Effector memory CD4-positive, alpha-beta T cell (primary cell): ENCODE results near the gene PTPRM.

Experiments
- DNase-seq, 3 donors: peaks; one replicate each; pipeline ENCODE4 v3.0.0-alpha.2; 2020
- H3K27ac ChIP-seq: 2 replicates; pipeline ENCODE4 v1.7.0; 2013; ENCODE audit warnings: mild to moderate bottlenecking, low read length, moderate library complexity; ENCODE audit not compliant: insufficient read depth, poor library complexity, severe bottlenecking
- H3K27me3 ChIP-seq: replicated peaks from 2 replicates; pipeline ENCODE4 v1.7.0; 2013; ENCODE audit warnings: mild to moderate bottlenecking, low read length; ENCODE audit not compliant: insufficient read depth, control insufficient read depth, poor library complexity, severe bottlenecking
- H3K36me3 ChIP-seq: 2 replicates; pipeline ENCODE4 v1.7.0; 2013; ENCODE audit warnings: mild to moderate bottlenecking, low read length, moderate library complexity; ENCODE audit not compliant: control insufficient read depth, insufficient read depth
- H3K4me1 ChIP-seq: 2 replicates; pipeline ENCODE4 v1.7.0; 2013; ENCODE audit warnings: low read length, mild to moderate bottlenecking; ENCODE audit not compliant: control insufficient read depth, insufficient read depth, poor library complexity, severe bottlenecking
- H3K4me3 ChIP-seq: 2 replicates; pipeline ENCODE4 v1.7.0; 2013; ENCODE audit warnings: low read length, low read depth, mild to moderate bottlenecking; ENCODE audit not compliant: insufficient read depth, poor library complexity, severe bottlenecking
- H3K9me3 ChIP-seq: 2 replicates; pipeline ENCODE4 v1.7.0; 2013; ENCODE audit warnings: mild to moderate bottlenecking, low read length, moderate library complexity; ENCODE audit not compliant: control insufficient read depth

PTPRM gene

GRCh38 chr18:8453528-8453927, 886.4 kb downstream of the PTPRM start:
- H3K4me3 ChIP-seq: no peak overlapping the region

GRCh38 chr18:8454136-8454535, 887.0 kb downstream of the PTPRM start:
- no peak for DNase-seq
- Histone ChIP-seq H3K36me3 (no peaks in the 10 kb centered on the region), H3K27ac (no peak overlapping the region), H3K4me1 (no peaks in the 10 kb centered on the region), H3K9me3 (no peaks in the 10 kb centered on the region), H3K4me3 (no peak overlapping the region), H3K27me3 (no peaks in the 10 kb centered on the region)

More at GRCh38 chr18:8453528-8453927, 886.4 kb downstream of the PTPRM start:
- no peaks in the 10 kb centered on the region for H3K9me3 ChIP-seq
- DNase-seq: no peak
- H3K4me1 ChIP-seq: no peaks in the 10 kb centered on the region
- H3K27ac ChIP-seq: no peak overlapping the region
- no peaks in the 10 kb centered on the region for H3K36me3 ChIP-seq
- no peaks in the 10 kb centered on the region for H3K27me3 ChIP-seq

GRCh38 chr18:8455661-8456614, 888.8 kb downstream of the PTPRM start:
- no peaks in the 10 kb centered on the region for H3K27me3 ChIP-seq
- H3K4me3 ChIP-seq: no peak overlapping the region
- DNase-seq: no peak
- H3K4me1 ChIP-seq: no peaks in the 10 kb centered on the region
- no peak overlapping the region for H3K27ac ChIP-seq
- H3K36me3 ChIP-seq: no peaks in the 10 kb centered on the region
- H3K9me3 ChIP-seq: no peaks in the 10 kb centered on the region
